Nephron progenitor cell (in vitro differentiated cells): ENCODE measurements around the gene ZDHHC14.

Experiments
- DNase-seq: peaks from one replicate; pipeline ENCODE4 v3.0.0; 2021
- H3K27ac Mint-ChIP-seq: 2 replicates; pipeline ENCODE4 v1.8.0; 2021; ENCODE audit warnings: mild to moderate bottlenecking, moderate library complexity, mixed read lengths
- H3K27me3 Mint-ChIP-seq: 2 replicates; pipeline ENCODE4 v1.8.0; 2021; ENCODE audit warnings: mild to moderate bottlenecking, low read depth, mixed read lengths; ENCODE audit not compliant: poor library complexity
- H3K36me3 Mint-ChIP-seq: 2 replicates; pipeline ENCODE4 v1.8.0; 2021; ENCODE audit warnings: low read depth, mixed read lengths
- H3K4me1 Mint-ChIP-seq: 2 replicates; pipeline ENCODE4 v1.8.0; 2021; ENCODE audit warnings: mixed read lengths
- H3K4me3 Mint-ChIP-seq: 2 replicates; pipeline ENCODE4 v1.8.0; 2021; ENCODE audit warnings: mild to moderate bottlenecking, moderate library complexity, mixed read lengths
- H3K9me3 Mint-ChIP-seq: 2 replicates; pipeline ENCODE4 v1.8.0; 2021; ENCODE audit warnings: mild to moderate bottlenecking, moderate library complexity, mixed read lengths
- CTCF ChIP-seq: fragments of 200-600 bp; sonication (generic); IDR thresholded peaks from 2 replicates; pipeline ENCODE4 v1.5.0; 2021; ENCODE audit warnings: antibody characterized with exemption

Gene ZDHHC14

GRCh38 chr6:157656437-157656997 lies 275.5 kb downstream of the ZDHHC14 start:
- Mint-ChIP-seq H3K27me3 (peaks cover 2% of the 10 kb centered on the region), H3K4me1 (peaks cover 59% of the 10 kb centered on the region), H3K36me3 (no peaks in the 10 kb centered on the region), H3K27ac (no peak overlapping the region), H3K9me3 (no peaks in the 10 kb centered on the region), H3K4me3 (no peak overlapping the region)
- DNase-seq, result no peak
- TF ChIP-seq CTCF, result no peak

GRCh38 chr6:157657754-157658153 lies 276.8 kb downstream of the ZDHHC14 start:
- H3K36me3 Mint-ChIP-seq, result no peaks in the 10 kb centered on the region
- TF ChIP-seq CTCF, result no peak
- DNase-seq, result no peak
- no peaks in the 10 kb centered on the region for H3K27me3 Mint-ChIP-seq
- H3K4me3 Mint-ChIP-seq, result no peak overlapping the region
- no peaks in the 10 kb centered on the region for H3K9me3 Mint-ChIP-seq
- H3K27ac Mint-ChIP-seq, result no peak overlapping the region
- peaks cover 57% of the 10 kb centered on the region for H3K4me1 Mint-ChIP-seq

- H3K9me3 Mint-ChIP-seq, result no peaks in the 10 kb centered on the region
- DNase-seq, result no peak
- H3K27ac Mint-ChIP-seq, result no peak overlapping the region
- H3K4me1 Mint-ChIP-seq, result peaks cover 52% of the 10 kb centered on the region
- TF ChIP-seq CTCF, result no peak
- no peaks in the 10 kb centered on the region for H3K36me3 Mint-ChIP-seq
- no peaks in the 10 kb centered on the region for H3K27me3 Mint-ChIP-seq
- no peak overlapping the region for H3K4me3 Mint-ChIP-seq
Measured at GRCh38 chr6:157658301-157658700, 277.3 kb downstream of the ZDHHC14 start.

- peaks cover 11% of the 10 kb centered on the region for H3K9me3 Mint-ChIP-seq
- no peak overlapping the region for H3K27ac Mint-ChIP-seq
- no peak for DNase-seq
- H3K4me1 Mint-ChIP-seq, result peaks cover 46% of the 10 kb centered on the region
- no peak for TF ChIP-seq CTCF
- H3K4me3 Mint-ChIP-seq, result no peak overlapping the region
- peaks cover 12% of the 10 kb centered on the region for H3K36me3 Mint-ChIP-seq
- no peaks in the 10 kb centered on the region for H3K27me3 Mint-ChIP-seq
Measured at GRCh38 chr6:157659536-157660271, 278.7 kb downstream of the ZDHHC14 start.

- no peak for DNase-seq
- H3K27ac Mint-ChIP-seq, result no peak overlapping the region
- no peak for TF ChIP-seq CTCF
- peaks cover 16% of the 10 kb centered on the region for H3K9me3 Mint-ChIP-seq
- peaks cover 45% of the 10 kb centered on the region for H3K4me1 Mint-ChIP-seq
- H3K4me3 Mint-ChIP-seq, result no peak overlapping the region
- no peaks in the 10 kb centered on the region for H3K27me3 Mint-ChIP-seq
- peaks cover 16% of the 10 kb centered on the region for H3K36me3 Mint-ChIP-seq
Measured at GRCh38 chr6:157660414-157660813, 279.4 kb downstream of the ZDHHC14 start.

- DNase-seq, result no peak
- no peaks in the 10 kb centered on the region for H3K27me3 Mint-ChIP-seq
- peaks cover 46% of the 10 kb centered on the region for H3K4me1 Mint-ChIP-seq
- H3K9me3 Mint-ChIP-seq, result peaks cover 16% of the 10 kb centered on the region
- H3K27ac Mint-ChIP-seq, result no peak overlapping the region
- no peak for TF ChIP-seq CTCF
- no peak overlapping the region for H3K4me3 Mint-ChIP-seq
- peaks cover 16% of the 10 kb centered on the region for H3K36me3 Mint-ChIP-seq
Measured at GRCh38 chr6:157661652-157662051, 280.7 kb downstream of the ZDHHC14 start.
